Astrocyte (in vitro differentiated cells and primary cell): ENCODE data around the gene BLZF1.

ENCODE experiments used
- EZH2 ChIP-seq: IDR thresholded peaks from 2 replicates; pipeline ENCODE4 v1.6.1; 2012; ENCODE audit warnings: mild to moderate bottlenecking, low read length, inconsistent platforms; ENCODE audit not compliant: insufficient read depth
- TF ChIP-seq, protein P1 (sequence below): IDR thresholded peaks from 2 replicates; pipeline ENCODE4 v1.5.1; 2011; ENCODE audit warnings: low read depth, mild to moderate bottlenecking, inconsistent platforms, low read length, moderate library complexity; ENCODE audit not compliant: insufficient read depth

DNA sequence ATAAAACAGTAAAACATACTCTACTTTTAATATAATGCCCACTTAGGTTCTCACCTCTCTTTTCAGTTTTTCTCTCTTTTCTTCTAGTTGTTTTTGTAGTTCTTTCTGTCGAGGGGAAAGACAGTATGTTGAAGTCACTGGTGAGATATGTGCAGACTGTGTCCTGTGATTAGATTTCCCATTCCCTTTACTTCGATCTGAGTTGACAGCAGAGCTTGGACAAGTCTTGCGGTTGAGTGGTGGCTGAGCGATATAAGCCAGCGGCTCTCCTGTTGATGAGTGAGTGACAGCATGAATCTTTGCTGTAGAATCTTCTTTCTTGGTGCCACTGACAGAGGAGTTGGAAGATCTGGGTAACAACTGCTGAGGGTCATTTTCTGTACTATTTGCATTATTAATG lies 53.3 kb downstream of the BLZF1 start:
- TF ChIP-seq, protein P1, sequence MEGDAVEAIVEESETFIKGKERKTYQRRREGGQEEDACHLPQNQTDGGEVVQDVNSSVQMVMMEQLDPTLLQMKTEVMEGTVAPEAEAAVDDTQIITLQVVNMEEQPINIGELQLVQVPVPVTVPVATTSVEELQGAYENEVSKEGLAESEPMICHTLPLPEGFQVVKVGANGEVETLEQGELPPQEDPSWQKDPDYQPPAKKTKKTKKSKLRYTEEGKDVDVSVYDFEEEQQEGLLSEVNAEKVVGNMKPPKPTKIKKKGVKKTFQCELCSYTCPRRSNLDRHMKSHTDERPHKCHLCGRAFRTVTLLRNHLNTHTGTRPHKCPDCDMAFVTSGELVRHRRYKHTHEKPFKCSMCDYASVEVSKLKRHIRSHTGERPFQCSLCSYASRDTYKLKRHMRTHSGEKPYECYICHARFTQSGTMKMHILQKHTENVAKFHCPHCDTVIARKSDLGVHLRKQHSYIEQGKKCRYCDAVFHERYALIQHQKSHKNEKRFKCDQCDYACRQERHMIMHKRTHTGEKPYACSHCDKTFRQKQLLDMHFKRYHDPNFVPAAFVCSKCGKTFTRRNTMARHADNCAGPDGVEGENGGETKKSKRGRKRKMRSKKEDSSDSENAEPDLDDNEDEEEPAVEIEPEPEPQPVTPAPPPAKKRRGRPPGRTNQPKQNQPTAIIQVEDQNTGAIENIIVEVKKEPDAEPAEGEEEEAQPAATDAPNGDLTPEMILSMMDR = no peak
- no peak for TF ChIP-seq EZH2
